ENCODE results near the gene DCX. TPM values are rescaled to one million over a fixed set of nuclear protein-coding genes. Genes with fewer than 3 reads are reported as not detected.

The DCX gene
- polyA plus RNA-seq, 1 donor (not counting 4 experiments of a cell fraction or from before 2014, with no cell fraction given), result not detected

- Histone ChIP-seq H3K27ac (ENCODE audit: control insufficient read depth, insufficient read depth, low read length) (no peak overlapping the region), H3K27me3 (ENCODE audit: control insufficient read depth, extremely low read depth, insufficient read depth, low read length) (no peaks in the 10 kb centered on the region), H2AFZ (ENCODE audit: control insufficient read depth, low read length) (no peak overlapping the region), H3K9ac (ENCODE audit: control insufficient read depth, extremely low read depth, insufficient read depth, low read length) (no peak overlapping the region), H4K20me1 (ENCODE audit: control insufficient read depth, extremely low read depth, insufficient read depth, low read length) (no peaks in the 10 kb centered on the region), H3K4me3 (ENCODE audit: control insufficient read depth in 2 of 3, extremely low read depth in 1 of 3, insufficient read depth in 2 of 3, low read depth in 1 of 3, low read length in 3 of 3) (no peak overlapping the region), H3K79me2 (ENCODE audit: control insufficient read depth, insufficient read depth, low read length) (no peaks in the 10 kb centered on the region), H3K4me1 (ENCODE audit: control insufficient read depth, extremely low read depth, insufficient read depth, low read length) (no peaks in the 10 kb centered on the region), H3K4me2 (ENCODE audit: control insufficient read depth, extremely low read depth, insufficient read depth, low read depth, low read length) (no peak overlapping the region), H3K9me1 (ENCODE audit: control insufficient read depth, extremely low read depth, insufficient read depth, low read length) (no peaks in the 10 kb centered on the region), H3K36me3 (ENCODE audit: control insufficient read depth in 2 of 2, extremely low read depth in 1 of 2, insufficient read depth in 2 of 2, low read length in 2 of 2) (no peaks in the 10 kb centered on the region), H3K9me3 (ENCODE audit: control insufficient read depth, low read depth, low read length) (no peaks in the 10 kb centered on the region)
- no peak for FAIRE-seq
- DNase-seq (ENCODE audit: low read depth, low spot score), result no peak
- dilution Hi-C loops (cut with MboI; ENCODE audit: extremely low pct_ligation_motif_present, low sequenced_read_pairs), result no loop called here
- no peak for TF ChIP-seq CTCF (optimal IDR thresholded peaks at IDR 0.05 in 1 of 3, IDR thresholded peaks at IDR 0.05 in 1 of 3, conservative IDR thresholded peaks at IDR 0.05 in 1 of 3; ENCODE audit: extremely low read depth in 1 of 3, insufficient read depth in 2 of 3, low read length in 3 of 3)
- TF ChIP-seq EZH2 (IDR thresholded peaks at IDR 0.05; ENCODE audit: low read length), result no peak
Measured at GRCh38 chrX:111338095-111338698, 73.8 kb downstream of the DCX start.

GRCh38 chrX:111337067-111337637 is 74.8 kb downstream of the DCX start:
- Histone ChIP-seq H2AFZ (ENCODE audit: control insufficient read depth, low read length) (no peak overlapping the region), H3K9me3 (ENCODE audit: control insufficient read depth, low read depth, low read length) (no peaks in the 10 kb centered on the region), H3K4me2 (ENCODE audit: control insufficient read depth, extremely low read depth, insufficient read depth, low read depth, low read length) (no peak overlapping the region), H3K4me3 (ENCODE audit: control insufficient read depth in 2 of 3, extremely low read depth in 1 of 3, insufficient read depth in 2 of 3, low read depth in 1 of 3, low read length in 3 of 3) (no peak overlapping the region), H3K27me3 (ENCODE audit: control insufficient read depth, extremely low read depth, insufficient read depth, low read length) (no peaks in the 10 kb centered on the region), H3K27ac (ENCODE audit: control insufficient read depth, insufficient read depth, low read length) (no peak overlapping the region), H3K4me1 (ENCODE audit: control insufficient read depth, extremely low read depth, insufficient read depth, low read length) (no peaks in the 10 kb centered on the region), H3K9ac (ENCODE audit: control insufficient read depth, extremely low read depth, insufficient read depth, low read length) (no peak overlapping the region), H3K36me3 (ENCODE audit: control insufficient read depth in 2 of 2, extremely low read depth in 1 of 2, insufficient read depth in 2 of 2, low read length in 2 of 2) (no peaks in the 10 kb centered on the region), H4K20me1 (ENCODE audit: control insufficient read depth, extremely low read depth, insufficient read depth, low read length) (no peaks in the 10 kb centered on the region), H3K79me2 (ENCODE audit: control insufficient read depth, insufficient read depth, low read length) (no peaks in the 10 kb centered on the region), H3K9me1 (ENCODE audit: control insufficient read depth, extremely low read depth, insufficient read depth, low read length) (no peaks in the 10 kb centered on the region)
- dilution Hi-C loops (cut with MboI; ENCODE audit: extremely low pct_ligation_motif_present, low sequenced_read_pairs), result no loop called here
- FAIRE-seq, result no peak
- TF ChIP-seq CTCF (optimal IDR thresholded peaks at IDR 0.05 in 1 of 3, IDR thresholded peaks at IDR 0.05 in 1 of 3, conservative IDR thresholded peaks at IDR 0.05 in 1 of 3; ENCODE audit: extremely low read depth in 1 of 3, insufficient read depth in 2 of 3, low read length in 3 of 3) (no peak), EZH2 (IDR thresholded peaks at IDR 0.05; ENCODE audit: low read length) (no peak)
- no peak for DNase-seq (ENCODE audit: low read depth, low spot score)
